ENCODE results near the gene VGLL1.

VGLL1 gene

GRCh38 chrX:136589966-136590365 is 58.0 kb downstream of the VGLL1 start:
- DNase-seq (ENCODE audit: low read depth): no peak
- no peak for TF ChIP-seq CTCF (conservative IDR thresholded peaks at IDR 0.05; ENCODE audit: low read length)

GRCh38 chrX:136597356-136597755 is 65.3 kb downstream of the VGLL1 start:
- H3K4me3 ChIP-seq (ENCODE audit: low read length): no peak overlapping the region
- TF ChIP-seq CTCF (conservative IDR thresholded peaks at IDR 0.05; ENCODE audit: low read length): no peak
- no peak for DNase-seq (ENCODE audit: low read depth)

More at GRCh38 chrX:136589966-136590365, 58.0 kb downstream of the VGLL1 start:
- H3K4me3 ChIP-seq (ENCODE audit: low read length): no peak overlapping the region

DNA sequence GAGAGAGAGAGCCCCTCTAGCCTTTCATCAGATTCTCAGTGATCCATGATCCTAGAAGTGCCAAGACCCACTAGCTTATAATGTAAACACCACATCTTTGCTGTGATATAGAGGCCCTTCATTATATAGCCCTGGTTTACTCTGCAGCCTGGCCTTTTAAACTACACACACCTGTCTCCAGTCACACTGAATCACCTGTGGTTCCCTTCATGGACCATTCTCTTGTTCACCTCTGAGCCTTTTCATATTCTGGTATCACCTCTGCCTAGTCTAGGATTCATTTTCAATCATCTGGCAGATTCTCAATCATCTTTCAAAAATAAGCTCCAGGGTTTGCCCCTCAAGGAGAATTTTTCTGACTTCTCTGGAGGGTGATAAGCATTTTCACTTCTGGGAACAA is 65.9 kb downstream of the VGLL1 start:
- H3K4me3 ChIP-seq (ENCODE audit: low read length): no peak overlapping the region
- TF ChIP-seq CTCF (conservative IDR thresholded peaks at IDR 0.05; ENCODE audit: low read length): no peak
- DNase-seq (ENCODE audit: low read depth): no peak

DNA sequence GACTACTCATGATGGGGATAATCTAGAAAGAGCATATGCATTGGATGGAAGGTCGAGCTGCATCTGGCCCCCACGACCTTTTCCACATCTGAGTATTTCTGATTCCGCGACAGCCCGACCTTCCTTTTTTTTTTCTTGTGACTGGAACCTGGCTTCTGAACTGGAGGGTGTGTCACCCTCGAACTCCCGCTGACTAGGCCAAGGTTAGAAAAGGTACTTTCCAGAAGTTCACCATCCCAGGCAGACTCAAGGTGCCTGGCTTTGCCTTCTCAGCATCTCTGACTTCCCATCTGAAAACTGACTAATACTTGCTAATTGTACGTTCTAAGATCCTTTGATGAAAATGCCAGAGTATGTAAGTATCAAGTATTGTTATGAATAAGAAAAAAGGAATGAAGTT is 66.6 kb downstream of the VGLL1 start:
- no peak for DNase-seq (ENCODE audit: low read depth)
- TF ChIP-seq CTCF (conservative IDR thresholded peaks at IDR 0.05; ENCODE audit: low read length): no peak
- no peak overlapping the region for H3K4me3 ChIP-seq (ENCODE audit: low read length)

- no peak for DNase-seq (ENCODE audit: low read depth)
- H3K4me3 ChIP-seq (ENCODE audit: low read length): no peak overlapping the region
- TF ChIP-seq CTCF (conservative IDR thresholded peaks at IDR 0.05; ENCODE audit: low read length): no peak
These were observed 68.0 kb downstream of the VGLL1 start for GRCh38 chrX:136600059-136600458.

All from AG10803 (cell line).